Testis (tissue), 3 donors: ENCODE data around the gene PRR30. TPM values are rescaled to one million over a fixed set of nuclear protein-coding genes. Genes with fewer than 3 reads are reported as not detected.
"Not testable (repeated sequence)": the region's sequence is repeated elsewhere in the genome, so short reads cannot be mapped to it uniquely, and the experiment has no call there.

Experiments
- DNase-seq: peaks from one replicate; pipeline ENCODE4 v3.0.0-alpha.2; 2019
- H3K27ac ChIP-seq, 2 donors: fragments of 200-600 bp; sonication (generic); one replicate each; pipeline ENCODE4 v1.5.1; 2019
- H3K27me3 ChIP-seq: fragments of 200-600 bp; sonication (generic); one replicate; pipeline ENCODE4 v1.5.1; 2019
- H3K36me3 ChIP-seq: fragments of 200-600 bp; sonication (generic); one replicate; pipeline ENCODE4 v1.5.1; 2017; ENCODE audit warnings: low read depth; ENCODE audit errors: missing control alignments
- H3K4me1 ChIP-seq: fragments of 200-600 bp; sonication (generic); one replicate; pipeline ENCODE4 v1.5.1; 2019
- H3K4me3 ChIP-seq, 2 donors: fragments of 200-600 bp; sonication (generic); one replicate each; pipeline ENCODE4 v1.5.1; 2017 to 2019
- H3K9me3 ChIP-seq: fragments of 200-600 bp; sonication (generic); one replicate; pipeline ENCODE4 v1.5.1; 2017
- CTCF ChIP-seq, 3 experiments: fragments of 450-650 bp in 2 of 3; fragments of 200-600 bp in 1 of 3; sonication (generic) in 1 of 3; IDR thresholded peaks; one replicate each; pipeline ENCODE4 v1.5.1; 2016 to 2019; ENCODE audit warnings: antibody characterized with exemption in 3 of 3, mild to moderate bottlenecking in 2 of 3, moderate library complexity in 1 of 3
- POLR2A ChIP-seq: fragments of 450-650 bp; IDR thresholded peaks from one replicate; pipeline ENCODE4 v1.6.1; 2017; ENCODE audit warnings: antibody characterized with exemption, mild to moderate bottlenecking, moderate library complexity
- WGBS, 2 donors: methylation state at CpG; one replicate each; pipeline ENCODE4 v1.1.5; 2018; 5-methylcytosine and 5-hydroxymethylcytosine counted together
- intact Hi-C: fragments of 100-400 bp; cut with DNase I; formaldehyde crosslinking; loops from one replicate; pipeline ENCODE4 v1.15.1; 2023; ENCODE audit warnings: low total_unique reads
- polyA plus RNA-seq: library from polyadenylated mRNA; stranded (reverse); fragments of 350-450 nt; fragmentation: Illumina TruSeq; extraction: RNeasy Lipid Tissue Mini Kit (QIAGEN cat#74804); gene quantifications from one replicate; pipeline ENCODE4 v1.2.3, GENCODE V29; 2014; ENCODE audit warnings: low read depth, low replicate concordance; ENCODE audit not compliant: insufficient read depth
- total RNA-seq, 2 donors: library from RNA; depleted of rRNA; stranded (reverse); fragments of >200 nt; gene quantifications; one replicate each; pipeline ENCODE4 v1.2.3, GENCODE V29; 2016

The PRR30 gene
- total and polyA plus RNA-seq, 3 donors from 2014 or later = 12.8 to 153 (median 55.4) TPM

GRCh38 chr2:27182346-27182745 lies 43.1 kb upstream of the PRR30 start:
- Histone ChIP-seq H3K9me3 (no peaks in the 10 kb centered on the region), H3K4me1 (peaks cover 10% of the 10 kb centered on the region), H3K27ac (peak overlapping the region in 1 of 2 donors; percentile 91), H3K36me3 (no peaks in the 10 kb centered on the region), H3K4me3 (no peak overlapping the region), H3K27me3 (no peaks in the 10 kb centered on the region)
- TF ChIP-seq POLR2A = no peak
- TF ChIP-seq CTCF (IDR thresholded peaks at IDR 0.05) = no peak
- no peak for DNase-seq
- intact Hi-C loops = no loop called here
- 70 to 78% methylated on average over 4 of the region's 4 CpGs for WGBS, 2 donors

GRCh38 chr2:27179344-27180000 lies 40.3 kb upstream of the PRR30 start:
- Histone ChIP-seq H3K27ac (peak overlapping the region in 1 of 2 donors; percentile 12), H3K4me1 (peaks cover 6% of the 10 kb centered on the region), H3K27me3 (no peaks in the 10 kb centered on the region), H3K36me3 (no peaks in the 10 kb centered on the region), H3K9me3 (no peaks in the 10 kb centered on the region), H3K4me3 (no peak overlapping the region)
- 54 to 55% methylated on average over 3 of the region's 3 CpGs for WGBS, 2 donors
- intact Hi-C loops = no loop called here
- DNase-seq = no peak
- no peak for TF ChIP-seq POLR2A
- no peak for TF ChIP-seq CTCF (IDR thresholded peaks at IDR 0.05)

GRCh38 chr2:27178469-27178868 lies 39.3 kb upstream of the PRR30 start:
- no peak for TF ChIP-seq CTCF (IDR thresholded peaks at IDR 0.05)
- no peak for TF ChIP-seq POLR2A
- Histone ChIP-seq H3K4me1 (peaks cover 2% of the 10 kb centered on the region), H3K27ac (no peak overlapping the region), H3K4me3 (no peak overlapping the region), H3K9me3 (no peaks in the 10 kb centered on the region), H3K36me3 (no peaks in the 10 kb centered on the region), H3K27me3 (no peaks in the 10 kb centered on the region)
- WGBS, 2 donors = 94 to 97% methylated on average over 3 of the region's 3 CpGs
- no peak for DNase-seq
- intact Hi-C loops = no loop called here

GRCh38 chr2:27177441-27178351 lies 38.5 kb upstream of the PRR30 start:
- H3K9me3 ChIP-seq = no peaks in the 10 kb centered on the region
- H3K27me3 ChIP-seq = no peaks in the 10 kb centered on the region
- 70 to 78% methylated on average over 15 of the region's 15 CpGs for WGBS, 2 donors
- no peak overlapping the region for H3K27ac ChIP-seq
- no peak for DNase-seq
- no peak overlapping the region for H3K4me3 ChIP-seq
- H3K4me1 ChIP-seq = peaks cover 2% of the 10 kb centered on the region
- intact Hi-C loops = no loop called here
- no peak for TF ChIP-seq CTCF (IDR thresholded peaks at IDR 0.05)
- no peak for TF ChIP-seq POLR2A
- H3K36me3 ChIP-seq = no peaks in the 10 kb centered on the region

GRCh38 chr2:27175781-27176180 lies 36.6 kb upstream of the PRR30 start:
- H3K27ac ChIP-seq, H3K9me3 ChIP-seq, DNase-seq, H3K4me1 ChIP-seq, intact Hi-C loops, H3K36me3 ChIP-seq, H3K4me3 ChIP-seq, H3K27me3 ChIP-seq: not testable (repeated sequence)
- 90 to 97% methylated on average over 4 of the region's 4 CpGs for WGBS, 2 donors
